Endothelial cell of umbilical vein (primary cell): ENCODE data around the gene MCM8. TPM values are rescaled to one million over a fixed set of nuclear protein-coding genes. Genes with fewer than 3 reads are reported as not detected.

Experiments
- BruUV-seq: library from RNA; stranded (reverse); fragments of 400-500 nt; replicated peaks from 2 replicates; lab custom pipeline; 2021; lab: Mats Ljungman, UMichigan
- CTCF ChIA-PET: fragments of 300-600, 350-600 bp; sonication (Branson Sonifier 250); formaldehyde crosslinking; loops from one replicate; lab custom pipeline; 2021; ENCODE audit warnings: antibody characterized with exemption, inconsistent platforms; lab: Charles Lee
- POLR2A ChIA-PET: fragments of 300-600, 350-600 bp; sonication (Branson Sonifier 250); formaldehyde crosslinking; loops from one replicate; lab custom pipeline; 2021; ENCODE audit warnings: antibody characterized with exemption, inconsistent platforms; lab: Charles Lee
- DNase-seq: peaks from one replicate; pipeline ENCODE4 v3.0.0-alpha.2; 2011; ENCODE audit warnings: low read depth, low spot score
- FAIRE-seq: peaks from 2 replicates; lab custom pipeline; 2011; peaks lifted over from hg19 to GRCh38; lab: Jason Lieb, UNC
- H2AFZ ChIP-seq: 2 replicates; pipeline ENCODE4 v1.6.0; 2012; ENCODE audit warnings: low read depth, low read length, control low read depth, inconsistent platforms
- H3K27ac ChIP-seq: 2 replicates; pipeline ENCODE4 v1.5.1; 2011; ENCODE audit warnings: low read depth, mild to moderate bottlenecking, control low read depth, low read length, moderate library complexity; ENCODE audit not compliant: insufficient read depth
- H3K27me3 ChIP-seq, 2 experiments: 2 replicates each; pipeline versions ENCODE4 v1.6.0 to v1.6.1; 2011; ENCODE audit warnings: low read length in 2 of 2, mixed read lengths in 1 of 2; ENCODE audit not compliant: control insufficient read depth in 2 of 2, insufficient read depth in 2 of 2
- H3K36me3 ChIP-seq, 2 experiments: 2 replicates in 1 of 2; 3 replicates in 1 of 2; pipeline ENCODE4 v1.5.1; 2011; ENCODE audit warnings: low read length in 2 of 2, mild to moderate bottlenecking in 1 of 2, moderate library complexity in 1 of 2; ENCODE audit not compliant: control insufficient read depth in 2 of 2, insufficient read depth in 2 of 2; ENCODE audit errors: extremely low read depth in 1 of 2
- H3K4me1 ChIP-seq: 3 replicates; pipeline ENCODE4 v1.5.1; 2011; ENCODE audit warnings: mild to moderate bottlenecking, low read length; ENCODE audit not compliant: control insufficient read depth, insufficient read depth; ENCODE audit errors: extremely low read depth
- H3K4me2 ChIP-seq: 2 replicates; pipeline ENCODE4 v1.6.1; 2011; ENCODE audit warnings: low read length, control low read depth, mixed read lengths; ENCODE audit not compliant: insufficient read depth
- H3K4me3 ChIP-seq, 3 experiments: fragments of 200-600 bp in 1 of 3; sonication (generic), shearing (Covaris generic) in 1 of 3; replicated peaks in 1 of 3; 2 replicates each; pipeline ENCODE4 v1.5.1; 2011 to 2016; ENCODE audit warnings: control low read depth in 3 of 3, low read length in 3 of 3, mild to moderate bottlenecking in 2 of 3, inconsistent platforms in 1 of 3, low read depth in 1 of 3, moderate library complexity in 1 of 3; ENCODE audit not compliant: insufficient read depth in 1 of 3
- H3K79me2 ChIP-seq: 2 replicates; pipeline ENCODE4 v1.6.0; 2012; ENCODE audit warnings: low read length, inconsistent platforms; ENCODE audit not compliant: control insufficient read depth, insufficient read depth
- H3K9ac ChIP-seq: replicated peaks from 2 replicates; pipeline ENCODE3; 2011; ENCODE audit warnings: low read length, control low read depth; ENCODE audit not compliant: insufficient read depth; ENCODE audit errors: extremely low read depth
- H3K9me1 ChIP-seq: replicated peaks from 3 replicates; pipeline ENCODE4 v1.6.0; 2011; ENCODE audit warnings: mild to moderate bottlenecking, low read length; ENCODE audit not compliant: control insufficient read depth, insufficient read depth; ENCODE audit errors: extremely low read depth
- H3K9me3 ChIP-seq: replicated peaks from 2 replicates; pipeline ENCODE4 v1.5.1; 2012; ENCODE audit warnings: low read length, inconsistent platforms; ENCODE audit not compliant: control insufficient read depth, insufficient read depth
- H4K20me1 ChIP-seq: replicated peaks from 2 replicates; pipeline ENCODE3; 2011; ENCODE audit warnings: mild to moderate bottlenecking, low read length; ENCODE audit not compliant: control insufficient read depth, insufficient read depth; ENCODE audit errors: extremely low read depth
- EZH2 ChIP-seq: IDR thresholded peaks from 2 replicates; pipeline ENCODE4 v1.6.1; 2012; ENCODE audit warnings: borderline replicate concordance, low read depth, mild to moderate bottlenecking, moderate library complexity, low read length, inconsistent platforms; ENCODE audit not compliant: severe bottlenecking
- FOS ChIP-seq: IDR thresholded peaks from 2 replicates; pipeline ENCODE4 v1.6.1; 2011; ENCODE audit warnings: mild to moderate bottlenecking, low read length, moderate library complexity, borderline replicate concordance; ENCODE audit not compliant: insufficient read depth
- GATA2 ChIP-seq: IDR thresholded peaks from 2 replicates; pipeline ENCODE4 v1.7.0; 2011; ENCODE audit warnings: low read depth, mild to moderate bottlenecking, moderate library complexity, mixed read lengths, low read length; ENCODE audit not compliant: insufficient read length, insufficient read depth
- JUN ChIP-seq: IDR thresholded peaks from 2 replicates; pipeline ENCODE4 v1.6.1; 2011; ENCODE audit warnings: borderline replicate concordance, low read depth; ENCODE audit not compliant: insufficient read length, insufficient read depth
- MAX ChIP-seq: IDR thresholded peaks from 2 replicates; pipeline ENCODE4 v1.6.1; 2011; ENCODE audit not compliant: insufficient read depth, insufficient read length
- MYC ChIP-seq: IDR thresholded peaks from one replicate; pipeline ENCODE4 v1.6.1; 2011; ENCODE audit warnings: mild to moderate bottlenecking, low read depth, low read length
- POLR2A ChIP-seq: IDR thresholded peaks from 2 replicates; pipeline ENCODE4 v1.6.1; 2012; ENCODE audit warnings: low read depth, mild to moderate bottlenecking, control low read depth, low read length
- POLR2AphosphoS5 ChIP-seq: IDR thresholded peaks from 2 replicates; pipeline ENCODE4 v1.6.1; 2012; ENCODE audit warnings: low read depth, mild to moderate bottlenecking, control low read depth, low read length, moderate library complexity; ENCODE audit not compliant: insufficient read depth
- dilution Hi-C: fragments of 300-500 bp; cut with MboI; formaldehyde crosslinking; loops from one replicate; pipeline ENCODE4 v1.15.0; 2019; ENCODE audit warnings: low sequenced_read_pairs; ENCODE audit not compliant: extremely low pct_ligation_motif_present
- intact Hi-C: fragments of 100-400 bp; cut with micrococcal nuclease; formaldehyde crosslinking; loops from one replicate; pipeline ENCODE4 v1.10.0; 2022
- polyA plus RNA-seq, 4 experiments: library from polyadenylated mRNA; depleted of rRNA in 3 of 4; stranded (reverse) in 3 of 4; unstranded in 1 of 4; fragments of >200 nt; gene quantifications; 2 replicates each; pipeline versions ENCODE4 v1.2.1 to v1.2.3, GENCODE V29; 2011 to 2012; ENCODE audit warnings: missing spikeins in 1 of 4
- total RNA-seq: library from RNA; stranded (reverse); gene quantifications from 2 replicates; pipeline ENCODE4 v1.2.3, GENCODE V29; 2021
- TF ChIP-seq, protein P1 (sequence below), 2 donors: IDR thresholded peaks; 1 replicate in 1 of 2; 2 replicates in 1 of 2; pipeline ENCODE4 v1.5.1; 2011; ENCODE audit warnings: low read length in 2 of 2, mild to moderate bottlenecking in 2 of 2, moderate library complexity in 2 of 2, control low read depth in 1 of 2, inconsistent platforms in 1 of 2, low read depth in 1 of 2; ENCODE audit not compliant: insufficient read depth in 1 of 2; ENCODE audit errors: extremely low read depth in 1 of 2

The MCM8 gene
- total and polyA plus RNA-seq, 2 donors (not counting 3 experiments of a cell fraction or from before 2014, with no cell fraction given): 2.9 to 14.4 TPM

GRCh38 chr20:5914859-5915258 is 35.6 kb upstream of the MCM8 start:
- Histone ChIP-seq H2AFZ (no peak overlapping the region), H3K9me1 (no peaks in the 10 kb centered on the region), H4K20me1 (no peaks in the 10 kb centered on the region), H3K27me3 (peaks cover 7 to 17% of the 10 kb centered on the region in 2 experiments), H3K27ac (no peak overlapping the region), H3K36me3 (no peaks in the 10 kb centered on the region), H3K4me2 (no peak overlapping the region), H3K9ac (no peak overlapping the region), H3K79me2 (no peaks in the 10 kb centered on the region), H3K4me1 (peaks cover 19% of the 10 kb centered on the region), H3K9me3 (no peaks in the 10 kb centered on the region), H3K4me3 (no peak overlapping the region)
- no TSS peak for BruUV-seq
- TF ChIP-seq FOS: no peak
- no peak for TF ChIP-seq POLR2AphosphoS5
- no peak for TF ChIP-seq POLR2A
- TF ChIP-seq MYC: no peak
- no peak for TF ChIP-seq MAX
- TF ChIP-seq, protein P1, sequence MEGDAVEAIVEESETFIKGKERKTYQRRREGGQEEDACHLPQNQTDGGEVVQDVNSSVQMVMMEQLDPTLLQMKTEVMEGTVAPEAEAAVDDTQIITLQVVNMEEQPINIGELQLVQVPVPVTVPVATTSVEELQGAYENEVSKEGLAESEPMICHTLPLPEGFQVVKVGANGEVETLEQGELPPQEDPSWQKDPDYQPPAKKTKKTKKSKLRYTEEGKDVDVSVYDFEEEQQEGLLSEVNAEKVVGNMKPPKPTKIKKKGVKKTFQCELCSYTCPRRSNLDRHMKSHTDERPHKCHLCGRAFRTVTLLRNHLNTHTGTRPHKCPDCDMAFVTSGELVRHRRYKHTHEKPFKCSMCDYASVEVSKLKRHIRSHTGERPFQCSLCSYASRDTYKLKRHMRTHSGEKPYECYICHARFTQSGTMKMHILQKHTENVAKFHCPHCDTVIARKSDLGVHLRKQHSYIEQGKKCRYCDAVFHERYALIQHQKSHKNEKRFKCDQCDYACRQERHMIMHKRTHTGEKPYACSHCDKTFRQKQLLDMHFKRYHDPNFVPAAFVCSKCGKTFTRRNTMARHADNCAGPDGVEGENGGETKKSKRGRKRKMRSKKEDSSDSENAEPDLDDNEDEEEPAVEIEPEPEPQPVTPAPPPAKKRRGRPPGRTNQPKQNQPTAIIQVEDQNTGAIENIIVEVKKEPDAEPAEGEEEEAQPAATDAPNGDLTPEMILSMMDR (IDR thresholded peaks at IDR 0.05; ENCODE audit: extremely low read depth in 1 of 2, insufficient read depth in 1 of 2, low read depth in 1 of 2, low read length in 2 of 2): no peak
- TF ChIP-seq EZH2: no peak
- no peak for TF ChIP-seq GATA2
- no peak for TF ChIP-seq JUN
- ChIA-PET CTCF (interaction anchor here (0.9 kb wide), 1 partner anchor 50 kb away, joined by 3 read pairs; no protein-coding TSS in a partner anchor), POLR2A (no interaction called here)
- FAIRE-seq: no peak
- DNase-seq: no peak
- intact Hi-C loops (no loop called here), dilution Hi-C loops (no loop called here)
